Esophagus squamous epithelium (tissue), 5 donors: ENCODE measurements around the gene PARD3. TPM values are rescaled to one million over a fixed set of nuclear protein-coding genes. Genes with fewer than 3 reads are reported as not detected.

Experiments
- DNase-seq: peaks from one replicate; lab custom pipeline; 2025; lab: John Stamatoyannopoulos, UW
- H3K27ac ChIP-seq, 4 donors: fragments of 200-600 bp; sonication (generic); one replicate each; pipeline ENCODE4 v1.5.1; 2016 to 2019; ENCODE audit warnings: mild to moderate bottlenecking in 1 of 4
- H3K27me3 ChIP-seq, 4 donors: fragments of 200-600 bp; sonication (generic); 1 replicate in 3 of 4; 2 replicates in 1 of 4; pipeline versions ENCODE4 v1.5.1 to v1.6.0; 2017 to 2021; ENCODE audit warnings: antibody characterized with exemption in 1 of 4
- H3K36me3 ChIP-seq, 3 donors: fragments of 200-600 bp; sonication (generic); one replicate each; pipeline ENCODE4 v1.5.1; 2016 to 2019
- H3K4me1 ChIP-seq, 3 donors: fragments of 200-600 bp; sonication (generic); one replicate each; pipeline ENCODE4 v1.5.1; 2017 to 2019
- H3K4me3 ChIP-seq, 4 donors: fragments of 200-600 bp; sonication (generic); 1 replicate in 3 of 4; 2 replicates in 1 of 4; pipeline ENCODE4 v1.5.1; 2016 to 2019; ENCODE audit warnings: mild to moderate bottlenecking in 2 of 4, moderate library complexity in 1 of 4
- H3K9me3 ChIP-seq, 3 donors: fragments of 200-600 bp; sonication (generic); one replicate each; pipeline ENCODE4 v1.5.1; 2016 to 2019
- POLR2A ChIP-seq, 4 donors: fragments of 450-650 bp; IDR thresholded peaks; one replicate each; pipeline ENCODE4 v1.6.1; 2017; ENCODE audit warnings: antibody characterized with exemption in 4 of 4, mild to moderate bottlenecking in 4 of 4, moderate library complexity in 3 of 4
- WGBS, 2 donors: methylation state at CpG; one replicate each; pipeline ENCODE4 v1.1.5; 2018; 5-methylcytosine and 5-hydroxymethylcytosine counted together
- intact Hi-C: fragments of 100-400 bp; cut with DNase I; formaldehyde crosslinking; loops from one replicate; pipeline ENCODE4 v1.15.0; 2022
- total RNA-seq, 4 donors: library from RNA; depleted of rRNA; stranded (reverse); fragments of >200 nt; gene quantifications; one replicate each; pipeline ENCODE4 v1.1.0, GENCODE V29; 2016
- TF ChIP-seq, protein P1 (sequence below), 6 experiments: fragments of 450-650 bp in 4 of 6; fragments of 200-600 bp in 2 of 6; sonication (generic) in 2 of 6; IDR thresholded peaks; one replicate each; pipeline ENCODE4 v1.5.1; 2016 to 2019; ENCODE audit warnings: antibody characterized with exemption in 6 of 6, mild to moderate bottlenecking in 4 of 6, moderate library complexity in 4 of 6
- donor health status: DM: yes; HTN: yes; CAD: no.

Gene PARD3
- total RNA-seq, 4 donors from 2014 or later: 57.3 to 114 (median 81.7) TPM

DNA sequence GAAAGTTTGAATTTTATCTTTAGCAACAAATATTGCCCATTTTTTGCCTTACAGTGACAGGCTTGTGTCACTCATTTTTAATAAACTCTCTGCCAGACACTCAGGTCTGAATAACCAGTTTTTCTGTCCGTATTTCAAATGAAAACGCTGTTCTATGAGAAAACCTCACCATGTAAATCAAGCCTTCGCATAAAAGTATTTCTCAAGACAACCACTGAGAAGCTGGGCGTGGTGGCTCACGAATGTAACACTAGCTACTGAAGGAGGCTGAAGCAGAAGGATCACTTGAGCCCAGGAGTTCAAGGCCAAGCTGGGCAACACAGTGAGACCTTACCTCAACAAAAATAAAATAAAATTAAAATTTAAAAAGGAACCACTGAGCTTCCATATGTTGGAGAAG lies 339.3 kb downstream of the PARD3 start:
- no peak for TF ChIP-seq POLR2A (IDR thresholded peaks at IDR 0.05)
- TF ChIP-seq, protein P1, sequence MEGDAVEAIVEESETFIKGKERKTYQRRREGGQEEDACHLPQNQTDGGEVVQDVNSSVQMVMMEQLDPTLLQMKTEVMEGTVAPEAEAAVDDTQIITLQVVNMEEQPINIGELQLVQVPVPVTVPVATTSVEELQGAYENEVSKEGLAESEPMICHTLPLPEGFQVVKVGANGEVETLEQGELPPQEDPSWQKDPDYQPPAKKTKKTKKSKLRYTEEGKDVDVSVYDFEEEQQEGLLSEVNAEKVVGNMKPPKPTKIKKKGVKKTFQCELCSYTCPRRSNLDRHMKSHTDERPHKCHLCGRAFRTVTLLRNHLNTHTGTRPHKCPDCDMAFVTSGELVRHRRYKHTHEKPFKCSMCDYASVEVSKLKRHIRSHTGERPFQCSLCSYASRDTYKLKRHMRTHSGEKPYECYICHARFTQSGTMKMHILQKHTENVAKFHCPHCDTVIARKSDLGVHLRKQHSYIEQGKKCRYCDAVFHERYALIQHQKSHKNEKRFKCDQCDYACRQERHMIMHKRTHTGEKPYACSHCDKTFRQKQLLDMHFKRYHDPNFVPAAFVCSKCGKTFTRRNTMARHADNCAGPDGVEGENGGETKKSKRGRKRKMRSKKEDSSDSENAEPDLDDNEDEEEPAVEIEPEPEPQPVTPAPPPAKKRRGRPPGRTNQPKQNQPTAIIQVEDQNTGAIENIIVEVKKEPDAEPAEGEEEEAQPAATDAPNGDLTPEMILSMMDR (IDR thresholded peaks at IDR 0.05): no peak
- Histone ChIP-seq H3K27me3 (no peaks in the 10 kb centered on the region), H3K9me3 (no peaks in the 10 kb centered on the region), H3K4me3 (no peak overlapping the region), H3K4me1 (peaks cover 0 to 10% (median 0%) of the 10 kb centered on the region in 3 donors), H3K36me3 (peaks cover 0 to 5% (median 0%) of the 10 kb centered on the region in 3 donors), H3K27ac (no peak overlapping the region)
- 87 to 95% methylated on average over 4 to 5 of the region's 5 CpGs for WGBS, 2 donors
- intact Hi-C loops: no loop called here
- DNase-seq: no peak

DNA sequence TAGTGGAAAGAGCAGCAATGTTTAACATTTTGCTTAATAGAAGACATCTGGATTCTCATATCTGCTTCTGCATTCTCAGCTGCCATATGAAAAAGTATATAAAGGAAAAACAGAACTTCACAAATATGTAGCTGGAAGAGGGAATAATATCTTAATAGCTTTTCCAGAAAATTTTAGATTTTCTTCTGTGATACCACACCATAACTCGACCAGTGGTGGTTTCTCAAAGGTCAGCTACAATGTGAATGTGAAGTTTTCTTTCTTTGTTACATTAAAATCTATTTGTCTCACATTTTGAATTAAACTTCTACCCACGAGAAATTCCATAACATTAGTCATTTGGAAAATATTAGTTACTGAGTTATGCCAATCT lies 339.8 kb downstream of the PARD3 start:
- Histone ChIP-seq H3K36me3 (peaks cover 0 to 6% (median 0%) of the 10 kb centered on the region in 3 donors), H3K27ac (no peak overlapping the region), H3K4me3 (no peak overlapping the region), H3K27me3 (no peaks in the 10 kb centered on the region), H3K4me1 (peaks cover 0 to 10% (median 0%) of the 10 kb centered on the region in 3 donors), H3K9me3 (no peaks in the 10 kb centered on the region)
- intact Hi-C loops: no loop called here
- TF ChIP-seq, protein P1 (IDR thresholded peaks at IDR 0.05): no peak
- no peak for TF ChIP-seq POLR2A (IDR thresholded peaks at IDR 0.05)
- DNase-seq: no peak
- 36 to 47% methylated on average over 2 of the region's 2 CpGs for WGBS, 2 donors

DNA sequence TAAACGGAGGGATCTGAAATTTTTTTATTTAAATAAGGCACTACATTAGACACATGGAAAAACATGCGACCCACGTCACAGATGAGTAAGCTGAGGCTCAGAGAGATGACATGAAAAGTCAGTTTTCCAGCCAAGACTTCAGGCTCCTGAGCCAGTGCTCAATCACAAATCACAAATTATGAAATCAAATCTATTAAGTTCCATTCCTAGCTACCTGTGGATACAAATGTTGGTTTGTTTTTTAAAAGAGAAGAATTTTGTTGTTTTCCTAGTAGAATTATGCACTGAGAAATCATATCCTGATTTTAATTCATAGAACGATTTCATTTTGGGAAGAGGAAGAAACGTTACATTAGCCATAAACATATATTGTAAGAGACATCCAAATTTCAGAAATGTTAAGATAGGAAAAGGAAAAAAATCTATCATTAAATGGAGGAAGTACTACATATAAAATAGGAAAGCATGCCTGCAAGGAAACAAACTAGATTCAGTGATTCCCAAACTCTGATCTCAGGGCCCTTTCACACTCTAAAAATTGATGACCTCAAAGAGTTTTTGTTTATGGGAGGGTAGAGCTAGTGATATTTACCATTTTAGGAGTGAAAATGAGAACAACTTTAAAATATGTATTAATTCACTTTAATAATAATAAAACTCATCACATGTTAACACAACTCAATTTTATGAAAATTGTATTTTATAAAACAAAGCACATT lies 340.4 kb downstream of the PARD3 start:
- peaks cover 0 to 11% (median 0%) of the 10 kb centered on the region in 3 donors for H3K36me3 ChIP-seq
- H3K9me3 ChIP-seq: no peaks in the 10 kb centered on the region
- 78 to 80% methylated on average over 5 of the region's 5 CpGs for WGBS, 2 donors
- no peak for DNase-seq
- no peaks in the 10 kb centered on the region for H3K27me3 ChIP-seq
- no peak overlapping the region for H3K4me3 ChIP-seq
- H3K27ac ChIP-seq: no peak overlapping the region
- H3K4me1 ChIP-seq: peaks cover 0 to 10% (median 0%) of the 10 kb centered on the region in 3 donors
- intact Hi-C loops: no loop called here
- no peak for TF ChIP-seq POLR2A (IDR thresholded peaks at IDR 0.05)
- TF ChIP-seq, protein P1 (IDR thresholded peaks at IDR 0.05): no peak

- Histone ChIP-seq H3K36me3 (peaks cover 0 to 18% (median 0%) of the 10 kb centered on the region in 3 donors), H3K4me3 (no peak overlapping the region), H3K27me3 (no peaks in the 10 kb centered on the region), H3K27ac (no peak overlapping the region), H3K9me3 (no peaks in the 10 kb centered on the region), H3K4me1 (peaks cover 0 to 10% (median 0%) of the 10 kb centered on the region in 3 donors)
- WGBS, 2 donors: 30 to 78% methylated on average over 1 of the region's 2 CpGs
- TF ChIP-seq POLR2A (IDR thresholded peaks at IDR 0.05): no peak
- intact Hi-C loops: no loop called here
- DNase-seq: no peak
Measured at GRCh38 chr10:34474009-34474376, 341.1 kb downstream of the PARD3 start.

- Histone ChIP-seq H3K27ac (no peak overlapping the region), H3K9me3 (no peaks in the 10 kb centered on the region), H3K4me1 (peaks cover 0 to 10% (median 0%) of the 10 kb centered on the region in 3 donors), H3K4me3 (no peak overlapping the region), H3K36me3 (peaks cover 0 to 24% (median 0%) of the 10 kb centered on the region in 3 donors), H3K27me3 (no peaks in the 10 kb centered on the region)
- intact Hi-C loops: no loop called here
- DNase-seq: no peak
- TF ChIP-seq, protein P1 (IDR thresholded peaks at IDR 0.05): no peak
- no peak for TF ChIP-seq POLR2A (IDR thresholded peaks at IDR 0.05)
- WGBS, 2 donors: 65 to 66% methylated on average over 7 of the region's 7 CpGs
Measured at GRCh38 chr10:34473174-34474008, 341.7 kb downstream of the PARD3 start.
